Testis (tissue), 3 donors: ENCODE measurements around the gene COL26A1. TPM values are rescaled to one million over a fixed set of nuclear protein-coding genes. Genes with fewer than 3 reads are reported as not detected.

Experiments
- DNase-seq: peaks from one replicate; pipeline ENCODE4 v3.0.0-alpha.2; 2019
- H3K27ac ChIP-seq, 2 donors: fragments of 200-600 bp; sonication (generic); one replicate each; pipeline ENCODE4 v1.5.1; 2019
- H3K27me3 ChIP-seq: fragments of 200-600 bp; sonication (generic); one replicate; pipeline ENCODE4 v1.5.1; 2019
- H3K36me3 ChIP-seq: fragments of 200-600 bp; sonication (generic); one replicate; pipeline ENCODE4 v1.5.1; 2017; ENCODE audit warnings: low read depth; ENCODE audit errors: missing control alignments
- H3K4me1 ChIP-seq: fragments of 200-600 bp; sonication (generic); one replicate; pipeline ENCODE4 v1.5.1; 2019
- H3K4me3 ChIP-seq, 2 donors: fragments of 200-600 bp; sonication (generic); one replicate each; pipeline ENCODE4 v1.5.1; 2017 to 2019
- H3K9me3 ChIP-seq: fragments of 200-600 bp; sonication (generic); one replicate; pipeline ENCODE4 v1.5.1; 2017
- POLR2A ChIP-seq: fragments of 450-650 bp; IDR thresholded peaks from one replicate; pipeline ENCODE4 v1.6.1; 2017; ENCODE audit warnings: antibody characterized with exemption, mild to moderate bottlenecking, moderate library complexity
- WGBS, 2 donors: methylation state at CpG; one replicate each; pipeline ENCODE4 v1.1.5; 2018; 5-methylcytosine and 5-hydroxymethylcytosine counted together
- intact Hi-C: fragments of 100-400 bp; cut with DNase I; formaldehyde crosslinking; loops from one replicate; pipeline ENCODE4 v1.15.1; 2023; ENCODE audit warnings: low total_unique reads
- polyA plus RNA-seq: library from polyadenylated mRNA; stranded (reverse); fragments of 350-450 nt; fragmentation: Illumina TruSeq; extraction: RNeasy Lipid Tissue Mini Kit (QIAGEN cat#74804); gene quantifications from one replicate; pipeline ENCODE4 v1.2.3, GENCODE V29; 2014; ENCODE audit warnings: low read depth, low replicate concordance; ENCODE audit not compliant: insufficient read depth
- total RNA-seq, 2 donors: library from RNA; depleted of rRNA; stranded (reverse); fragments of >200 nt; gene quantifications; one replicate each; pipeline ENCODE4 v1.2.3, GENCODE V29; 2016
- TF ChIP-seq, protein P1 (sequence below), 3 experiments: fragments of 450-650 bp in 2 of 3; fragments of 200-600 bp in 1 of 3; sonication (generic) in 1 of 3; IDR thresholded peaks; one replicate each; pipeline ENCODE4 v1.5.1; 2016 to 2019; ENCODE audit warnings: antibody characterized with exemption in 3 of 3, mild to moderate bottlenecking in 2 of 3, moderate library complexity in 1 of 3

Gene COL26A1
- total and polyA plus RNA-seq, 3 donors from 2014 or later, result 0.94 to 3.1 (median 1.1) TPM

DNA sequence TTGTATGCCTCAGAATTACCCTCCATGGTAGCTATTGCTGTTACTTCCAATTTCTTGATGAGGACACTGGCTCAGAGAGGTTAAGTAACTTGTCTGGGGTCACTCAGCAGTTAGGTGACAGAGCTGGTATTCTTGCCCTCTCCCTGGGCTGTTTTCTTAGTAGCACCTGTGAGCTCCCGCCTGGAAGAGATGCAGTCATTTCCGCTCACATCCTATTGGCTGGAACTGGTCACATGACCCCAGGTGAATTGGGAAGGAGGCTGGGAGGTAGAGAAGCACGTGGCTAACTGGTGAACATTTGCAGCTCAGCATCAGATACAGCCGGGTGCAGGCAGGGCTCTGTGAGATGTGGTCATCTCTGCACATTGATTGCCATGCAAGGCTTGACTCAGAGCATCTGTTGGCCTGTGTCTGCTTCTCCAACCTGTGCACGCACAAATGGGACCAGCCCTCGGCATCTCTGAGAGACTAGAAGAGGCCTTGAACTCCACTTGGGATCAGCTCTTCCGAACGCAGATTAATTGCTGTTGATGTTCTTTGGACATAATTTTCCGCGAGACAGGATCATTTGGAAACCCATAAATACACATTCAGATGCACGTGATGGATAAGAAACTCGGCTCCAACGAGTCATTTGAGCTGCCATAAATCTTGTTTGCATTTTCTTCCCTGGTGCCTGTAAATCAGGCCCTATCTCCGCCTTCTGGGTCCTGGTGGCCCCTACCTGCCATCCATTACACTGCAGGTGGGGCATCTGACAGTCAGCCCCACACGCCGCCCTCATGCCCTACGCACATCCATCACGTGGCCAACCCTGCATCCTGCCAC is 223.6 kb downstream of the COL26A1 start:
- Histone ChIP-seq H3K9me3 (no peaks in the 10 kb centered on the region), H3K36me3 (no peaks in the 10 kb centered on the region), H3K27ac (no peak overlapping the region), H3K27me3 (no peaks in the 10 kb centered on the region), H3K4me3 (no peak overlapping the region), H3K4me1 (no peaks in the 10 kb centered on the region)
- intact Hi-C loops, result no loop called here
- 46 to 50% methylated on average over 17 to 18 of the region's 18 CpGs for WGBS, 2 donors
- DNase-seq, result peak; percentile 43
- TF ChIP-seq POLR2A, result no peak
- TF ChIP-seq, protein P1, sequence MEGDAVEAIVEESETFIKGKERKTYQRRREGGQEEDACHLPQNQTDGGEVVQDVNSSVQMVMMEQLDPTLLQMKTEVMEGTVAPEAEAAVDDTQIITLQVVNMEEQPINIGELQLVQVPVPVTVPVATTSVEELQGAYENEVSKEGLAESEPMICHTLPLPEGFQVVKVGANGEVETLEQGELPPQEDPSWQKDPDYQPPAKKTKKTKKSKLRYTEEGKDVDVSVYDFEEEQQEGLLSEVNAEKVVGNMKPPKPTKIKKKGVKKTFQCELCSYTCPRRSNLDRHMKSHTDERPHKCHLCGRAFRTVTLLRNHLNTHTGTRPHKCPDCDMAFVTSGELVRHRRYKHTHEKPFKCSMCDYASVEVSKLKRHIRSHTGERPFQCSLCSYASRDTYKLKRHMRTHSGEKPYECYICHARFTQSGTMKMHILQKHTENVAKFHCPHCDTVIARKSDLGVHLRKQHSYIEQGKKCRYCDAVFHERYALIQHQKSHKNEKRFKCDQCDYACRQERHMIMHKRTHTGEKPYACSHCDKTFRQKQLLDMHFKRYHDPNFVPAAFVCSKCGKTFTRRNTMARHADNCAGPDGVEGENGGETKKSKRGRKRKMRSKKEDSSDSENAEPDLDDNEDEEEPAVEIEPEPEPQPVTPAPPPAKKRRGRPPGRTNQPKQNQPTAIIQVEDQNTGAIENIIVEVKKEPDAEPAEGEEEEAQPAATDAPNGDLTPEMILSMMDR (IDR thresholded peaks at IDR 0.05), result no peak

DNA sequence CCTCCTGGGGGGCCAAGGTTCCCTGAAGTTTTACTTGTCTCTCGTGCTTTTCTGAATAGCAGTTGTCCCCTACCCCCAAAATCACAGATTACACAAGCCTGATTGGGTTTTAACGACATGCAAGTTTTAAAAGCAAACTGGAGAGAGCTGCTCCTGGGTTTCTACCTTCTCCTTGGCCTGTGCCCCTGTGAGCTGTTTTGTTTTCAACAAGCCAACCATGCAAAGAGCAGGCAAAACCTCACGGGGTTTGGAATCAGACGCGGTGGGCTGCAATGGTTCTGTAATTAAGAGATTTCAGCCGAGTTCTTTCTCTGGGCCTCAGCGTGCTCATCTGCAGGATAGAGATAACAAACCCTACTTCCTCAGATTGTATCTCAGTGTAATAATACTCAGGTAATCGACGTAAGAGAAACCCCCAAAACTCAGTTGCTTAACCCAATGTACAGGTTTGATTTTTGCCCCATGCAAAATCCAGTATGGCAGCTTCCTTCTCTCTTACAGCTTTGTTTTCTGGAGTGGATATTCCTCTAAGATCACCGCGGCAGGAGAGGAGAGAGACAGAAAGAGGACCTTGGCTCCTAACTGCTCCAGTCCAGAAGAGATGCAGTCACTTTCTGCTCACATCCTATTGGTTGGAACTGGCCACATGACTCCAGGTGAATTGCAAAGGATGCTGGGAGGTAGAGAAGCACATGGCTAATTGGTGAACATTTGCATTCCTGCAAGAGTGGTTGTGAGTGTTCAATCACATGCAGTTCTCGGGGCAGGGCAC is 224.4 kb downstream of the COL26A1 start:
- H3K27me3 ChIP-seq, result no peaks in the 10 kb centered on the region
- H3K36me3 ChIP-seq, result no peaks in the 10 kb centered on the region
- 43 to 53% methylated on average over 12 of the region's 12 CpGs for WGBS, 2 donors
- no peak overlapping the region for H3K4me3 ChIP-seq
- intact Hi-C loops, result no loop called here
- TF ChIP-seq, protein P1 (IDR thresholded peaks at IDR 0.05), result no peak
- no peak overlapping the region for H3K27ac ChIP-seq
- no peaks in the 10 kb centered on the region for H3K9me3 ChIP-seq
- DNase-seq, result peak; percentile 19
- H3K4me1 ChIP-seq, result no peaks in the 10 kb centered on the region

DNA sequence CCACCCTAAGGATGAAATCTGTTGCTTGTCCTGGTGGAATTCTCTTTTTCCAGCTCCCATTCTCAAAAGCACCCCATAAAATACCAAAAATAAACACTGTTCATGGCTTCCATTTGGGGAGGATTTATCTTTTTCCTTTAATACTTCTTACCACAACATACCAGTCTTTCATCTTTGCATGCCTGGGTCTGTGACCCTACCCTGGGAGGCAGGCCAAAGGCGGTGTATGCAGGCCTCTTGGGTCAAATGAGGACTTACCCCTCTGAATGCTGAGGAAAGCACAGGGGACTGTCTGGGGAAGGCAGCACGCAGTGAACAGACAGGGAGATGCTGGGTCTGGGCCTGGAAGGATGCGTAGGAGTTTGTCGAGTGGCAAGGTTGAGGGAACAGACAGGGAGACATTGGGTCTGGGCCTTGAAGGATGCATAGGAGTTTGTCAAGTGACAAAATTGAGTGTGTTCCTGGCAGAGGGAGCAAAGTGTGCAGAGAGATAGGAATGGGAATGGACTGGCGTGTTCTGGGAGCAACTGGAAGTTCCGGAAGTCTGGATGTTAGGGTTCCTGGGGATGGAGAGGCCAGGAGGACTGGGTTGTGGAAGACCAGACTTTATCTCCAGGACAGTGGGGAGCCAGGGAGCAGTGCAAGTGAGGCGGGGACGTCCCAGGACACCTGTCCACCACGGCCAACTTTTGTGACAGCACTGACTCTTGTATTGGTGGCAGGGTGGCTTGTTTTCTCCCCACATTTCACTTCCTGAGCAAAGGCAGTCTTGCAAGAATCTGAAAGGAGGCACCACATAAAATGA is 225.7 kb downstream of the COL26A1 start:
- H3K27me3 ChIP-seq, result no peaks in the 10 kb centered on the region
- no peak overlapping the region for H3K27ac ChIP-seq
- no peak for DNase-seq
- no peaks in the 10 kb centered on the region for H3K36me3 ChIP-seq
- intact Hi-C loops, result no loop called here
- no peaks in the 10 kb centered on the region for H3K4me1 ChIP-seq
- no peaks in the 10 kb centered on the region for H3K9me3 ChIP-seq
- WGBS, 2 donors, result 84 to 88% methylated on average over 9 of the region's 9 CpGs
- no peak overlapping the region for H3K4me3 ChIP-seq
- no peak for TF ChIP-seq POLR2A

DNA sequence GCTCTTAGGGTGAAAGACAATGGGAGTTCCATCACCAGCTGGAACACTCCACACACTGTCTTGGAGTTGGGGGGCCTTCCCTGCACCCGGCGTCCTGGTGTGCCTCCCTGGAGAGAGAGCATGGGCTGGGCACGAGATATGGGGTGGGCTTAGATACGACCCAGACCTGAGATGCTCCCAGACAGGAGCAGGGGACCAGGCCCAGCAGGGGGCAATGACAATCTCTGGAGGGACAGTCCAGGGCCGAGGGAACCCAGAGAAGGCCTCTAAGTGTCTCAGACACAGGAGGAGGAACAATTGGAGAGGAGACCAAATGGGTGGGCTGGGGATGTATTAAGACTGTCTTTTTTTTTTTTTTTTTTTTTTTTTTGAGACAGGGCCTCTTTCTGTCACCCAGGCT is 226.4 kb downstream of the COL26A1 start:
- no peak for DNase-seq
- Histone ChIP-seq H3K36me3 (no peaks in the 10 kb centered on the region), H3K27ac (no peak overlapping the region), H3K27me3 (no peaks in the 10 kb centered on the region), H3K4me3 (no peak overlapping the region), H3K9me3 (no peaks in the 10 kb centered on the region), H3K4me1 (no peaks in the 10 kb centered on the region)
- WGBS, 2 donors, result 81 to 89% methylated on average over 5 of the region's 5 CpGs
- intact Hi-C loops, result no loop called here
- TF ChIP-seq POLR2A, result no peak
- TF ChIP-seq, protein P1 (IDR thresholded peaks at IDR 0.05), result no peak
